ENCODE measurements around the gene TRAPPC11.
A peak's percentile ranks its signal among the peaks of the same experiment; 100 is the strongest.

The TRAPPC11 gene

DNA sequence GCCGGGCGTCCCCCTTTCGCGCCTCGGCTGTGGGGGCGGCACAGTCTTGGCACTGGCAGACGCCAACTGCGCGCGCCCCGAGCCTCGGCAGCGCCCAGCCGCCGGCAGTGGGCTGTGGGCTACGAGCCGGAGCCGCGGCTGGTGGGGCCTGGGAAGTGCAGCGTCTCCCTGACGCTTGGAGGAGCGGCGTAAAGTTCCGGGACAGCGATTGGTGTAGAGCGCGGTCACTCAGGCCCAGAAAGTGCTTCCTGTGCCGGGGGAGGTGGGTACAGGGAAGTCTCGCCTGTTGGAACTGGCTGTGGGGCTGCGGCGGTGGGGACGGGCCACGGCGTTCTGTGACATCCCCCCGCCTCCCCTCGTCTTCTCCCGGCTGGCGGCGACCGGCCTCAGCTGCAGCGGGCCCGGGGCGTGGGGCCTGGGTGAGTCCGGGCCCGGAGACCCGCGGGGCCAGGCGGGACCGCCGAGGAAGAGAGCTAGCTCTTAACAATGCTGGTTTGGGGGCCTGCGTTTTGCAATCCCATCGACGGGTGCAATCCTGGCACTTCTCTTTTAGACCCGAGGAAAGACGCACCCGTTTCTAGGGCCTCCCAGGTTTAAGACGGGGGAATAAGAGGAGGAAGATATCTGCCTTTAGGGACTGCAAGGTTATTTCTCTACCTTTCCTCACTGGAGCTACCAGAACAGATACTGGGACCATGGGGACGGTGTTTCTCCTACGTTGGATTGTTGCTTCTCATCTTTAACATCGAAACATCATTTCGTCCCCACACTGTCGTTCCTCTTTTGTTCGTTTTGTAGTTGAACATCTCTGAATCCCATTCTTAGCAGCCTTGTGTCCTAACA lies at the start of gene TRAPPC11, which contains the start of gene RWDD4:
TSS of gene TRAPPC11 (plus strand) at position 265 of the 843 bp plus-strand sequence. CDS start 4,575 bp downstream, outside the sequence.
TSS of gene RWDD4 (minus strand) at position 157 of the 843 bp plus-strand sequence. CDS start 233 bp downstream, outside the sequence.
- DNase-seq (ENCODE audit: low read depth, low spot score), result peak; percentile 99
- H3K4me3 ChIP-seq (ENCODE audit: low read depth, low read length), result peak within 1 kb of the TSS; percentile 86
- TF ChIP-seq, protein P1, sequence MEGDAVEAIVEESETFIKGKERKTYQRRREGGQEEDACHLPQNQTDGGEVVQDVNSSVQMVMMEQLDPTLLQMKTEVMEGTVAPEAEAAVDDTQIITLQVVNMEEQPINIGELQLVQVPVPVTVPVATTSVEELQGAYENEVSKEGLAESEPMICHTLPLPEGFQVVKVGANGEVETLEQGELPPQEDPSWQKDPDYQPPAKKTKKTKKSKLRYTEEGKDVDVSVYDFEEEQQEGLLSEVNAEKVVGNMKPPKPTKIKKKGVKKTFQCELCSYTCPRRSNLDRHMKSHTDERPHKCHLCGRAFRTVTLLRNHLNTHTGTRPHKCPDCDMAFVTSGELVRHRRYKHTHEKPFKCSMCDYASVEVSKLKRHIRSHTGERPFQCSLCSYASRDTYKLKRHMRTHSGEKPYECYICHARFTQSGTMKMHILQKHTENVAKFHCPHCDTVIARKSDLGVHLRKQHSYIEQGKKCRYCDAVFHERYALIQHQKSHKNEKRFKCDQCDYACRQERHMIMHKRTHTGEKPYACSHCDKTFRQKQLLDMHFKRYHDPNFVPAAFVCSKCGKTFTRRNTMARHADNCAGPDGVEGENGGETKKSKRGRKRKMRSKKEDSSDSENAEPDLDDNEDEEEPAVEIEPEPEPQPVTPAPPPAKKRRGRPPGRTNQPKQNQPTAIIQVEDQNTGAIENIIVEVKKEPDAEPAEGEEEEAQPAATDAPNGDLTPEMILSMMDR (IDR thresholded peaks at IDR 0.05; ENCODE audit: low read depth, low read length), result no peak
- in situ Hi-C loops (cut with HindIII; ENCODE audit: low sequenced_read_pairs), result no loop called here

DNA sequence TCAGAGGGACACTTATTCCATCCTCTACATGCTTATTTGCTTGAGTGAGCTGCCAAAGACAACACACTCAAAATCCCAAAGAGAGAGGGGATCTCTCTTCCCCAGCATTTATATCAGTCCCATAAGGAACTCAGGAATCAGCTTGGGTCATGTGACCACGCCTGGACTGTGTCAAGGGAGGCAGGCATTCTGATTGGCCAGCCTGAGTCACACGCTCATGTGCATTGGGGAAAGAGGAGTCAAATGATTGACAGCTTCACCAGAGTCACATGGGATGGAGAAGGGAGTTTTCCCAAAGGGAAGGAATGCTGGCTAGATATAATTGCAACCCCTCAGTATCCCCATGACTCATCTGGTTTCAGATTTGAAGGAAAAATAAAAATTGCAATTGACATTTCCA lies 49.1 kb upstream of the TRAPPC11 start:
- no peak overlapping the region for H3K4me3 ChIP-seq (ENCODE audit: low read depth, low read length)
- TF ChIP-seq, protein P1 (IDR thresholded peaks at IDR 0.05; ENCODE audit: low read depth, low read length), result no peak
- DNase-seq (ENCODE audit: low read depth, low spot score), result no peak
- in situ Hi-C loops (cut with HindIII; ENCODE audit: low sequenced_read_pairs), result no loop called here

DNA sequence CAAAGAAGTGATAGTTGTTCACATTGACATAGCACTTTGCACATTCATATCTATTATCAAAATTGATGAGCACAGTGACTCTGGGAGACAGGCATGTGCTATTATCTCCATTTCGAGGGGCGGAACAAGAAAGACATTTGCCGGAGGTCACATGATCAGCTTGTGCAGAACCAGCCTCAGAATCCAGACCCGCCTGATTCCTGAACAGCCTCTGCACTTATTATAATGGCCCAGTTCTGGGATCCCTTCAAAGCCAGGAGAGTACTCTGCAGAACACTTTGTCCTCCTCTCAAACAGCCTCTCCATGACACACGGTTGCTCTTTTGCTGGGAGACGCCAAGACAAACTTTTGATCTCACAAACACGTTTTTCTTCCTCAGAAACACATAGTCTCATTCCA lies 48.5 kb upstream of the TRAPPC11 start:
- no peak overlapping the region for H3K4me3 ChIP-seq (ENCODE audit: low read depth, low read length)
- in situ Hi-C loops (cut with HindIII; ENCODE audit: low sequenced_read_pairs), result no loop called here
- TF ChIP-seq, protein P1 (IDR thresholded peaks at IDR 0.05; ENCODE audit: low read depth, low read length), result no peak
- no peak for DNase-seq (ENCODE audit: low read depth, low spot score)

DNA sequence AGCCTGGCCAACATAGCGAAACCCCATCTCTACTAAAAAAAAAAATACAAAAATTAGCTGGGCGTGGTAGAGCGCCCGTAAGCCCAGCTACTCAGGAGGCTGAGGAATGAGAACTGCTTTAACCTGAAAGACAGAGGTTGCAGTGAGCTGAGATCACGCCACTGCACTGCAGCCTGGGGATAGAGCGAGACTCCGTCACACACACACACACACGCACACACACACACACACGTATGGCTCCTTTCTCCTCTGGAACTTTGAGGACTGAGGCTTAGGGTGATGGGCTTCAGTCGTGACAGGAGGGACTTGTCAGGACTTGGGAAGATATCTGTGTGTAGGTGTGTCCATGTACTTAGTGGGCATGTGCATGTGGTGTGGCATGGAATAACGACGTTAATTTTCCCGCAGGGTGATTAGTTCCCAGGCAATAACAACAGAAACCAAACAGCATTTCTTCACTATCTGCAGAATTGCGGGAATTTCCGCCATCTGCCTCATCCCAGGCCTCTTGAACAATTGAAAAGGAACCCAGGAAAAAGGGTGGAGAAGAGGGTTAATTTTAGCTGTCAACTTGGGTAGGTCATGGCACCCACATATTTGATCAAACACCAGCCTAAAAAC lies 47.8 kb upstream of the TRAPPC11 start:
- no peak overlapping the region for H3K4me3 ChIP-seq (ENCODE audit: low read depth, low read length)
- TF ChIP-seq, protein P1 (IDR thresholded peaks at IDR 0.05; ENCODE audit: low read depth, low read length), result no peak
- DNase-seq (ENCODE audit: low read depth, low spot score), result no peak
- in situ Hi-C loops (cut with HindIII; ENCODE audit: low sequenced_read_pairs), result no loop called here

DNA sequence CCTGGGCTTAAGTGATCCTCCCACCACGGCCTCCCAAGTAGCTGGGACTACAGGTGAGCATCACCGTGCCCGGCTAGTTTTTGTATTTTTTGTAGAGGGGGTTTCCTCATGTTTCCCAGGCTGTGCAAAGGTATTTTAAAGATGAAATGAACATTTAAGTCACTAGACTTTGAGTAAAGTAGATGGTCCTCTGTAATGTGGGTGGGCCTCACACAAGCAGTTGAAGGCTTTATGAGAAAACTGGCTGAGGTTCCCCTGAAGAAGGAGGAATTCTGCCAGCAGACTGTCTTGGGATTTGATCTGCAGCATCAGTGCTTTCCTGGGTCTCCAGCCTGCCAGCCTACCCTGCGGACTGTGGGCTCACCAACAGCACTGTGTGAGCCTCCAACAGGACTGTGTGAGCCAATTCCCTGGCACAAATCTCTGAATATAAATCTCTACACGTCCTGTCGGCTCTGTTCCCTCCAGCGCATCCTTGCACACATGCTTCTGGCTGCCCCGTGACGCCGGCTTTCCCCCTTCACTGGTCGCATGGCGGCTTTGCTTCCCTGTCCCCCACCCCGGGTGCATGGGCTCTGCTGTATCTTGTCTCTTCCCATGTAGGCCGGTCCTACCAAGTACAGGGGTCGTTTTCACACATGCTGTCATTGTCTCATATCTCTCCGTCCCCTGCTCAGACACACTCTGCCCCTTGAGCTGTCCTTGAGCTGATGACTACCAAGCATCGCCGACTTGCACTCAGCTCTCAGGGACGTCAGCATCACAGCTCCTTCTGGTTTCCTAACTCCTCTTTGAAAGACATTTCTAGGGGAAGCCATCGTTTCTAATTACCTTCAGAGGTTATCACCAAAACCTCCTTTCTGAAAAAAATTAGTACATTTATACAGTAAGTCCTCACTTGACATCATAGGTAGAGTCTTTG lies 46.5 kb upstream of the TRAPPC11 start:
- TF ChIP-seq, protein P1 (IDR thresholded peaks at IDR 0.05; ENCODE audit: low read depth, low read length), result no peak
- no peak overlapping the region for H3K4me3 ChIP-seq (ENCODE audit: low read depth, low read length)
- no peak for DNase-seq (ENCODE audit: low read depth, low spot score)
- in situ Hi-C loops (cut with HindIII; ENCODE audit: low sequenced_read_pairs), result no loop called here

DNA sequence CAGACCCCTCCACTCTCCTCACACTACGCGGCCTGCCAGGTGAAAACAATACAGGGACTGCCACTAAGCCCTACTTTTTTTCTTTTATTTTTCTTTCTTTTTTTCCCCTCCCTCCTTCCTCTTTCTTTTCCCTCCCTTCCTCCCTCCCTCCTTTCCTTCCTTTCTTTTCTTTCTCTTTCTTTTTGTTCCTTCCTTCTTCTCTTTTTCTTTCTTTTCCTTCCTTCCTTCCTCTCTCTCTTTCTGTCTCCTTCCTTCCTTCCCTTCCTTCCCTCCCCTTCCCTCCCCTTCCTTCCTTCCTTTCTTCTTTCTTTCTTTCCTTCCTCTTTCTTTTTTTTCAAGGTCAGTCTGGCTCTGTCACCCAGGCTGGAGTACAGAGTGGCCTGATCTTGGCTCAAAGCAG lies 42.0 kb upstream of the TRAPPC11 start:
- TF ChIP-seq, protein P1 (IDR thresholded peaks at IDR 0.05; ENCODE audit: low read depth, low read length), result no peak
- H3K4me3 ChIP-seq (ENCODE audit: low read depth, low read length), result no peak overlapping the region
- in situ Hi-C loops (cut with HindIII; ENCODE audit: low sequenced_read_pairs), result no loop called here
- DNase-seq (ENCODE audit: low read depth, low spot score), result no peak

All from astrocyte of the spinal cord (primary cell).